ENCODE data around the gene FRMD4A. TPM values are rescaled to one million over a fixed set of nuclear protein-coding genes. Genes with fewer than 3 reads are reported as not detected.

The FRMD4A gene
- total and polyA plus RNA-seq, 12 donors, result 9.1 to 29.6 (median 14.6) TPM

DNA sequence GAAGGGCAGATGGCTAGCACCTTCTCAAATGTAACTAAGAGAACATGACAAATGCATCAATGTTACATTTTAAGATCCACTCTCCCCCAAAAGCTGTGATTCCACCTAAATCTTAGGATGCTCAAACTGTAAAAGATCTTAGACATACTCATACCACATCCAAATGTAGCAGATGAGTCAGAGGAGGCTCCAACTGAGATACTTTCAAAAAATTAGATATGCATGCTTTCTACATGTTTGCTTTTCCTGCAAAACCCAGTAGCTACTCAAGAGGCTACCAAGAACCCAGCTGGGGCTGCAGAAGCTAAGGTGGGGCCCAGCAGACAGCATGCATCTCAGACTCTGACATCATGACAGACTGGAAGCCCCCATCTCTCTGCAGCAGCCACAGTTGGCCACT is 31.4 kb upstream of the FRMD4A start:
- no peak overlapping the region for H3K27ac ChIP-seq
- no peaks in the 10 kb centered on the region for H3K36me3 ChIP-seq (replicated peaks in 1 of 2)
- H3K27me3 ChIP-seq, result no peaks in the 10 kb centered on the region
- no peak overlapping the region for H3K4me3 ChIP-seq
- H3K9me3 ChIP-seq (replicated peaks in 1 of 3), result no peaks in the 10 kb centered on the region
- no peaks in the 10 kb centered on the region for H3K4me1 ChIP-seq (replicated peaks in 1 of 2)
- no peak for DNase-seq
- TF ChIP-seq, protein P1, sequence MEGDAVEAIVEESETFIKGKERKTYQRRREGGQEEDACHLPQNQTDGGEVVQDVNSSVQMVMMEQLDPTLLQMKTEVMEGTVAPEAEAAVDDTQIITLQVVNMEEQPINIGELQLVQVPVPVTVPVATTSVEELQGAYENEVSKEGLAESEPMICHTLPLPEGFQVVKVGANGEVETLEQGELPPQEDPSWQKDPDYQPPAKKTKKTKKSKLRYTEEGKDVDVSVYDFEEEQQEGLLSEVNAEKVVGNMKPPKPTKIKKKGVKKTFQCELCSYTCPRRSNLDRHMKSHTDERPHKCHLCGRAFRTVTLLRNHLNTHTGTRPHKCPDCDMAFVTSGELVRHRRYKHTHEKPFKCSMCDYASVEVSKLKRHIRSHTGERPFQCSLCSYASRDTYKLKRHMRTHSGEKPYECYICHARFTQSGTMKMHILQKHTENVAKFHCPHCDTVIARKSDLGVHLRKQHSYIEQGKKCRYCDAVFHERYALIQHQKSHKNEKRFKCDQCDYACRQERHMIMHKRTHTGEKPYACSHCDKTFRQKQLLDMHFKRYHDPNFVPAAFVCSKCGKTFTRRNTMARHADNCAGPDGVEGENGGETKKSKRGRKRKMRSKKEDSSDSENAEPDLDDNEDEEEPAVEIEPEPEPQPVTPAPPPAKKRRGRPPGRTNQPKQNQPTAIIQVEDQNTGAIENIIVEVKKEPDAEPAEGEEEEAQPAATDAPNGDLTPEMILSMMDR (IDR thresholded peaks at IDR 0.05), result no peak
- no peak for TF ChIP-seq POLR2A (IDR thresholded peaks at IDR 0.05)
- intact Hi-C loops (cut with DNase I), result no loop called here

DNA sequence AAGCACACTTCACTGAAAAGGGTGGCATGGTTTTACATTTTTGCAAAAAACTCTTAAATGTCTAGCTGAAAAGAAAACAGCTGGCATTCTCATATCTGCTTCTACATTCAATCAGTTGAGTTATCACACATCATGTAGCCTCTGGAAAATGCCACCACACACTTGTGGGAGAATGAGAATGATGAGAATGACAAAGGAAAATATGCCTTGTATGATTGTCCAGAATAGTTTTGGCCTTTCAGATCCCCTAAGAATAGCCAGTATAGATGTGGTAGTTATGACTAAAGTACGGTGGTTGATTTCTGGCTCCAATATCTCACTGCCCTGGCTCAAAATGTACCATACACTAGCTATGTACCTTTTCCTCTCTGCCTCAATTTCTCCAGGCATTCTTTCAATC is 30.2 kb upstream of the FRMD4A start:
- intact Hi-C loops (cut with DNase I), result no loop called here
- Histone ChIP-seq H3K36me3 (replicated peaks in 1 of 2) (no peaks in the 10 kb centered on the region), H3K4me3 (no peak overlapping the region), H3K27me3 (no peaks in the 10 kb centered on the region), H3K27ac (no peak overlapping the region), H3K9me3 (replicated peaks in 1 of 3) (no peaks in the 10 kb centered on the region), H3K4me1 (replicated peaks in 1 of 2) (no peaks in the 10 kb centered on the region)
- 74 to 100% (median 90%) methylated on average over 1 of the region's 1 CpG for WGBS, 4 donors
- no peak for DNase-seq
- TF ChIP-seq, protein P1 (IDR thresholded peaks at IDR 0.05), result no peak
- TF ChIP-seq POLR2A (IDR thresholded peaks at IDR 0.05), result no peak

DNA sequence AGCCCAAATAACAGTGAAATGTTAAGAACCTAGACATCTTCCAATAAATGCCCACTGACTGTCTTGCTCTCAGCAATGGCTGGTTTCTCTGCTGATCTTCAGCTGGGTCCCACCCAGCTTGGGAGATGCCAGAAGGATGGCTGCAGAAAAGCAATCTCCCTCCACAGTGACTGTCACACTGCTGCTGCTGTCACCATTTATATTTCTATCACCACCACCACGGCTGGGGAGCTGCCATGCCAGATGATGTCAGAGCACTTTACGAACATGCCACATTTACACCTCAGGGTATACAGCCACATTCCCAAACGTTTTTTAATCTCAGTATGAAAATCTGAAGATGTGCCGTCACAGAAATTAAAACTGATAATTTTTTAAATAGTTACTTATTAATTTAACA is 29.8 kb upstream of the FRMD4A start:
- Histone ChIP-seq H3K4me3 (no peak overlapping the region), H3K27ac (no peak overlapping the region), H3K27me3 (no peaks in the 10 kb centered on the region), H3K36me3 (replicated peaks in 1 of 2) (no peaks in the 10 kb centered on the region), H3K9me3 (replicated peaks in 1 of 3) (no peaks in the 10 kb centered on the region), H3K4me1 (replicated peaks in 1 of 2) (no peaks in the 10 kb centered on the region)
- intact Hi-C loops (cut with DNase I), result no loop called here
- no peak for DNase-seq
- WGBS, 4 donors, result 49 to 63% (median 59%) methylated on average over 4 of the region's 4 CpGs
- TF ChIP-seq, protein P1 (IDR thresholded peaks at IDR 0.05), result no peak
- TF ChIP-seq POLR2A (IDR thresholded peaks at IDR 0.05), result no peak

DNA sequence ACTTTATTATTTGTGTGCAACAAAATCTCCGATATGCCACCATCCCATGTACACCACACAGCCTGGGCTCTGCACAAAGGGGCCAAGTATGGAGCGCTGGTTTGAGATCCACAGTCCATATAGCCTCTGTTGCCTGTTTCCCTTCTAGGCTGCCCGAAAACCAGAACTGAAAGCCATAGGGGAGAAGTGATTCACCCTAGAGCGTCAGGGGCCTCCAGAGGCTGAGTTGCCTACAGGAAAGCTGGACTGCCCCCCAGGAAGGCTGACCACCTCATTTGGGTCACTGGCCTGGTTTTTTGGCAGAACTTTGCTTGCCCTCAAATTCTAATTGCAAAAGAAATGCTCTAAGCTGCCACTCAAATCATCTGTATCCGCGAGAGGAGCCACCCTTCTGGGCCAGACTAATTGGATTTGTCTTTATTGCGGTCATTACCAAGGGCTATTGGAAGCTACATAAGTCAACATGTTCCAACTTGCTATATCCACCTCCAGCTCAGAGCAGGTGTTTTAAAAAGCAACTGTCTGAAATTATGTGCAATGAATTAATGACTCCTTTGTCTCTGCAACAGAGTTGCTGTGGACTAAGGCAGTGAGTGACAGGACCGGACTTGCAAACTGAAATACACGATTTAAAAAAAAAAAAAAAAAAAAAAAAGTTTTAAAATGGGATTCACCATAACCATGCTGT is 28.3 kb upstream of the FRMD4A start:
- no peak for TF ChIP-seq POLR2A (IDR thresholded peaks at IDR 0.05)
- TF ChIP-seq, protein P1 (IDR thresholded peaks at IDR 0.05), result no peak
- Histone ChIP-seq H3K9me3 (replicated peaks in 1 of 3) (no peaks in the 10 kb centered on the region), H3K4me3 (no peak overlapping the region), H3K27me3 (no peaks in the 10 kb centered on the region), H3K36me3 (replicated peaks in 1 of 2) (no peaks in the 10 kb centered on the region), H3K27ac (no peak overlapping the region), H3K4me1 (replicated peaks in 1 of 2) (no peaks in the 10 kb centered on the region)
- DNase-seq, result no peak
- WGBS, 4 donors, result 71 to 80% (median 75%) methylated on average over 8 to 9 of the region's 9 CpGs
- intact Hi-C loops (cut with DNase I), result no loop called here
